DOHH2 (cell line): ENCODE results near the gene DOCK4.

Experiments used
- H3F3A ChIP-seq: fragments of 200-600 bp; sonication (generic), shearing (Covaris generic); 2 replicates; pipeline ENCODE4 v1.6.0; 2016; ENCODE audit warnings: antibody characterized with exemption, mild to moderate bottlenecking; ENCODE audit not compliant: control insufficient read depth, insufficient read depth
- H3K27ac ChIP-seq: fragments of 200-600 bp; sonication (generic); 2 replicates; pipeline ENCODE4 v1.5.1; 2014; ENCODE audit warnings: low read depth, mild to moderate bottlenecking, low read length, moderate library complexity
- H3K27me3 ChIP-seq: fragments of 200-600 bp; sonication (generic); 2 replicates; pipeline ENCODE4 v1.6.1; 2014; ENCODE audit warnings: mild to moderate bottlenecking, low read length, mixed read lengths; ENCODE audit not compliant: control insufficient read depth
- H3K36me3 ChIP-seq: fragments of 200-600 bp; sonication (generic); 2 replicates; pipeline ENCODE4 v1.6.1; 2014; ENCODE audit warnings: mild to moderate bottlenecking, low read length, moderate library complexity, mixed read lengths; ENCODE audit not compliant: control insufficient read depth
- H3K4me1 ChIP-seq: fragments of 200-600 bp; sonication (generic); 2 replicates; pipeline ENCODE4 v1.6.1; 2014; ENCODE audit warnings: mild to moderate bottlenecking, low read length, mixed read lengths; ENCODE audit not compliant: control insufficient read depth
- H3K4me2 ChIP-seq: fragments of 200-600 bp; sonication (generic); 2 replicates; pipeline ENCODE4 v1.6.0; 2014; ENCODE audit warnings: mild to moderate bottlenecking, low read length, moderate library complexity
- H3K4me3 ChIP-seq: fragments of 200-600 bp; sonication (generic); 2 replicates; pipeline ENCODE4 v1.5.1; 2014; ENCODE audit warnings: mild to moderate bottlenecking, low read length, mixed read lengths
- H3K79me2 ChIP-seq: fragments of 200-600 bp; sonication (generic); 2 replicates; pipeline ENCODE4 v1.6.1; 2014; ENCODE audit warnings: mild to moderate bottlenecking, low read length, mixed read lengths; ENCODE audit not compliant: control insufficient read depth
- H3K9me2 ChIP-seq: fragments of 200-600 bp; sonication (generic); replicated peaks from 2 replicates; pipeline ENCODE4 v1.6.1; 2014; ENCODE audit warnings: mild to moderate bottlenecking, low read length, mixed read lengths; ENCODE audit not compliant: control insufficient read depth
- H3K9me3 ChIP-seq: fragments of 200-600 bp; sonication (generic); 2 replicates; pipeline ENCODE4 v1.6.1; 2014; ENCODE audit warnings: antibody characterized with exemption, low read length, mixed read lengths; ENCODE audit not compliant: control insufficient read depth, insufficient read depth
- H4K20me1 ChIP-seq: fragments of 200-600 bp; sonication (generic); 2 replicates; pipeline ENCODE4 v1.6.0; 2014; ENCODE audit warnings: low read depth, mild to moderate bottlenecking, antibody characterized with exemption, low read length, moderate library complexity; ENCODE audit not compliant: control insufficient read depth, insufficient read depth
- CTCF ChIP-seq: fragments of 200-600 bp; sonication (generic); IDR thresholded peaks from one replicate; pipeline ENCODE4 v1.5.1; 2014; ENCODE audit warnings: antibody characterized with exemption, mild to moderate bottlenecking, low read depth, low read length; ENCODE audit not compliant: poor library complexity, severe bottlenecking
- EZH2phosphoT487 ChIP-seq: fragments of 200-600 bp; sonication (generic); IDR thresholded peaks from 2 replicates; pipeline ENCODE4 v1.6.1; 2017; ENCODE audit warnings: borderline replicate concordance, mild to moderate bottlenecking, antibody characterized with exemption, low read length, moderate library complexity, mixed read lengths

Gene DOCK4

GRCh38 chr7:111749625-111750024, 456.6 kb downstream of the DOCK4 start:
- H3K27ac ChIP-seq: no peak overlapping the region
- no peak overlapping the region for H3K4me2 ChIP-seq
- no peaks in the 10 kb centered on the region for H3K36me3 ChIP-seq
- H4K20me1 ChIP-seq: no peaks in the 10 kb centered on the region
- H3K4me3 ChIP-seq: no peak overlapping the region
- peaks cover 13% of the 10 kb centered on the region; the same call in 1 of the 2 replicates for H3K27me3 ChIP-seq
- TF ChIP-seq EZH2phosphoT487 (no peak), CTCF (no peak)
- no peaks in the 10 kb centered on the region for H3K9me2 ChIP-seq
- H3K4me1 ChIP-seq: no peaks in the 10 kb centered on the region
- H3K9me3 ChIP-seq: no peaks in the 10 kb centered on the region
- H3F3A ChIP-seq: no peaks in the 10 kb centered on the region
- H3K79me2 ChIP-seq: no peaks in the 10 kb centered on the region

GRCh38 chr7:111747718-111748117, 458.5 kb downstream of the DOCK4 start:
- no peaks in the 10 kb centered on the region for H3F3A ChIP-seq
- no peaks in the 10 kb centered on the region for H3K9me3 ChIP-seq
- no peaks in the 10 kb centered on the region for H3K4me1 ChIP-seq
- H4K20me1 ChIP-seq: no peaks in the 10 kb centered on the region
- H3K4me2 ChIP-seq: no peak overlapping the region
- no peaks in the 10 kb centered on the region for H3K9me2 ChIP-seq
- TF ChIP-seq EZH2phosphoT487: no peak
- no peak for TF ChIP-seq CTCF
- peaks cover 13% of the 10 kb centered on the region; the same call in 1 of the 2 replicates for H3K27me3 ChIP-seq
- no peaks in the 10 kb centered on the region for H3K36me3 ChIP-seq
- H3K79me2 ChIP-seq: no peaks in the 10 kb centered on the region
- no peak overlapping the region for H3K4me3 ChIP-seq
- H3K27ac ChIP-seq: no peak overlapping the region

GRCh38 chr7:111746950-111747349, 459.2 kb downstream of the DOCK4 start:
- Histone ChIP-seq H3K4me1 (no peaks in the 10 kb centered on the region), H3K4me3 (no peak overlapping the region), H3K9me2 (no peaks in the 10 kb centered on the region), H4K20me1 (no peaks in the 10 kb centered on the region), H3K36me3 (no peaks in the 10 kb centered on the region), H3K4me2 (no peak overlapping the region), H3K27ac (no peak overlapping the region), H3K27me3 (peaks cover 13% of the 10 kb centered on the region; the same call in 1 of the 2 replicates), H3F3A (no peaks in the 10 kb centered on the region), H3K79me2 (no peaks in the 10 kb centered on the region), H3K9me3 (no peaks in the 10 kb centered on the region)
- TF ChIP-seq EZH2phosphoT487: no peak
- no peak for TF ChIP-seq CTCF
